ENCODE results near the gene MSH2.

- TF ChIP-seq, protein P1, sequence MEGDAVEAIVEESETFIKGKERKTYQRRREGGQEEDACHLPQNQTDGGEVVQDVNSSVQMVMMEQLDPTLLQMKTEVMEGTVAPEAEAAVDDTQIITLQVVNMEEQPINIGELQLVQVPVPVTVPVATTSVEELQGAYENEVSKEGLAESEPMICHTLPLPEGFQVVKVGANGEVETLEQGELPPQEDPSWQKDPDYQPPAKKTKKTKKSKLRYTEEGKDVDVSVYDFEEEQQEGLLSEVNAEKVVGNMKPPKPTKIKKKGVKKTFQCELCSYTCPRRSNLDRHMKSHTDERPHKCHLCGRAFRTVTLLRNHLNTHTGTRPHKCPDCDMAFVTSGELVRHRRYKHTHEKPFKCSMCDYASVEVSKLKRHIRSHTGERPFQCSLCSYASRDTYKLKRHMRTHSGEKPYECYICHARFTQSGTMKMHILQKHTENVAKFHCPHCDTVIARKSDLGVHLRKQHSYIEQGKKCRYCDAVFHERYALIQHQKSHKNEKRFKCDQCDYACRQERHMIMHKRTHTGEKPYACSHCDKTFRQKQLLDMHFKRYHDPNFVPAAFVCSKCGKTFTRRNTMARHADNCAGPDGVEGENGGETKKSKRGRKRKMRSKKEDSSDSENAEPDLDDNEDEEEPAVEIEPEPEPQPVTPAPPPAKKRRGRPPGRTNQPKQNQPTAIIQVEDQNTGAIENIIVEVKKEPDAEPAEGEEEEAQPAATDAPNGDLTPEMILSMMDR (IDR thresholded peaks at IDR 0.05; ENCODE audit: low read length): no peak
- TF ChIP-seq EZH2 (IDR thresholded peaks at IDR 0.05; ENCODE audit: borderline replicate concordance, low read length): no peak
These were observed 103.5 kb downstream of the MSH2 start for GRCh38 chr2:47506436-47506835.

All from OCI-LY1 (cell line).